ENCODE data around the gene FAM193B. TPM values are rescaled to one million over a fixed set of nuclear protein-coding genes. Genes with fewer than 3 reads are reported as not detected.

The FAM193B gene
- total and polyA plus RNA-seq, 2 of the 13 experiments (the other 11 are each of a cell fraction or from before 2014, with no cell fraction given): 21.2 to 40.9 TPM

DNA sequence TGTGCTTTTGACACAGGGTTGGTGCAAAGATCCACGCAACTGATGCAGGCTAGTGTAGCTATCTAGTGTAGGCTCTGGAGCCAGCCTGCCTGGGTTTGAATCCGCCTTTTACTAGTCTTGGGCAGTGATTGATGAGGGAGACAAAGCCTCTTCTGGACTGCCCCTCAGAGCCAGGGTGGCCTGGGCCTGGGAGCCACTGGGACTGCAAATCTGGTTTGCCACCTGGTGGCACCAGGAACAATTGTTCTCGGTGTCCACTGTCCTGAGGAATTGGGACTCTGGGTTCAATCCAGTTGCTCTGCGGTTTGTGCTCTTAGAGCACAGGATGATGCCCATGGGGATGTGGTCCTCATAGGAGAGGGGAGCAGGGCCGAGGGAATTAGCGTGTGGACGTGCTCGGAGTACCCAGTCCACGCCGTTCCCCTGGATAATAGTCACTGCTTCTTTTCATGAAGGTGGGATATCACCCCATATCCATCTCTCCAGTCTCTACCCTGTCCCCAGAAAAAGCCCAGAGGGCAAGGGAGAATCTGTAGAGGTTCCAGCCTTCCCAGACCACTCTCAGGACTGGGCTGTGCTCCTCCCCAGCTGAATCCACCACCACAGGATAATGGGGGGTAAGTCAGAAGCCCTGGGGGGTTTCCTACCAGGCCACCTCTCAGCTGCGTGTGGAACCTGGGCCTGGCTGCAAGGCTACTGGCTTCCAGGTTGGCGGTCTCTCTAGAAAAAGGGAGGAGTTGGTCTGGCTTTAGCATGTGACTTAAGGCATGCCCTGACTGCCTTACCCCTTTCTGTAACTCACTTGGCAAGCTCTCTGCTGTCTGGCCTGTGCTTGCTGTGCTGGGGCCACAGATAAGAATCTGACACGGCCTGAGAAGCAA, 47.5 kb upstream of the FAM193B start (continued):
- no peak for TF ChIP-seq SMAD3 (CRISPR knock-in tag; IDR thresholded peaks at IDR 0.05)

- no peaks in the 10 kb centered on the region for H4K20me1 ChIP-seq (ENCODE audit: insufficient read depth, low read length)
- CTCF ChIA-PET (ENCODE audit: low intra/inter-chr PET ratio, low total read pairs): interaction anchor here (1.3 kb wide), 1 partner anchor 100 kb away, joined by 3 read pairs; no protein-coding TSS in a partner anchor
- DNase-seq (ENCODE audit: low spot score) (no peak), FAIRE-seq (no peak), ATAC-seq (no peak)
- H3K9ac ChIP-seq (ENCODE audit: insufficient read depth, low read depth, low read length): peak overlapping the region; percentile 82
- POLR2A ChIA-PET: no interaction called here
- H3K4me1 ChIP-seq (ENCODE audit: insufficient read depth, low read length): peaks cover 27% of the 10 kb centered on the region
- H3K4me3 ChIP-seq (replicated peaks in 1 of 3; ENCODE audit: insufficient read depth in 1 of 3, low read depth in 2 of 3, low read length in 3 of 3): peak overlapping the region; percentile 84 to 89 (median 87)
- H3K4me2 ChIP-seq (ENCODE audit: low read depth, low read length): peak overlapping the region; percentile 88
- intact Hi-C loops (cut with micrococcal nuclease; ENCODE audit: unreplicated experiment) (loop anchor here (1.0 kb wide), 1 partner anchor 40 kb away; no protein-coding TSS in a partner anchor), in situ Hi-C loops (cut with HindIII; ENCODE audit: extremely low pct_ligation_motif_present, low pct_unique_long_range_greater_than_20kb) (loop anchor here (25.0 kb wide), 1 partner anchor 461 kb away; no protein-coding TSS in a partner anchor)
- H3K79me2 ChIP-seq (ENCODE audit: insufficient read depth, low read length): peaks cover 5% of the 10 kb centered on the region
- H3K27ac ChIP-seq (ENCODE audit: extremely low read length, insufficient read depth, low read length): no peak overlapping the region
- H3K9me3 ChIP-seq (ENCODE audit: low read length): no peaks in the 10 kb centered on the region
- H3K27me3 ChIP-seq (ENCODE audit: control insufficient read depth in 1 of 2, insufficient read depth in 2 of 2, low read length in 2 of 2): no peaks in the 10 kb centered on the region
- TSS peak; percentile 44 for BruUV-seq (replicated peaks)
- H2AFZ ChIP-seq (ENCODE audit: low read length): no peak overlapping the region
- TF ChIP-seq GABPA (IDR thresholded peaks at IDR 0.05; ENCODE audit: low read depth, low read length) (no peak), GABPA (CRISPR knock-in tag; IDR thresholded peaks at IDR 0.05; ENCODE audit: low read depth) (0 out of 2 replicates have a peak, but pooled peaks have one; percentile 3), REL (CRISPR knock-in tag; conservative IDR thresholded peaks at IDR 0.05) (no peak), ZNF234 (CRISPR knock-in tag; conservative IDR thresholded peaks at IDR 0.05) (no peak), SRSF1 (optimal IDR thresholded peaks at IDR 0.05; ENCODE audit: low read depth, low read length) (no peak)
- 94% methylated on average over 11 of the region's 11 CpGs for WGBS (ENCODE audit: low lambda C conversion rate)
- H3K36me3 ChIP-seq (replicated peaks in 1 of 2; ENCODE audit: control insufficient read depth in 1 of 2, insufficient read depth in 2 of 2, low read length in 2 of 2): peaks cover 4 to 6% of the 10 kb centered on the region in 2 experiments
Measured at GRCh38 chr5:177601126-177601525, 46.8 kb upstream of the FAM193B start.
